ENCODE measurements around the gene WNT9A.

The WNT9A gene

GRCh38 chr1:227894831-227895451 is 52.8 kb downstream of the WNT9A start:
- no peak for DNase-seq

GRCh38 chr1:227893949-227894721 is 53.6 kb downstream of the WNT9A start:
- DNase-seq = no peak

GRCh38 chr1:227893300-227893948 is 54.3 kb downstream of the WNT9A start:
- DNase-seq = no peak

DNA sequence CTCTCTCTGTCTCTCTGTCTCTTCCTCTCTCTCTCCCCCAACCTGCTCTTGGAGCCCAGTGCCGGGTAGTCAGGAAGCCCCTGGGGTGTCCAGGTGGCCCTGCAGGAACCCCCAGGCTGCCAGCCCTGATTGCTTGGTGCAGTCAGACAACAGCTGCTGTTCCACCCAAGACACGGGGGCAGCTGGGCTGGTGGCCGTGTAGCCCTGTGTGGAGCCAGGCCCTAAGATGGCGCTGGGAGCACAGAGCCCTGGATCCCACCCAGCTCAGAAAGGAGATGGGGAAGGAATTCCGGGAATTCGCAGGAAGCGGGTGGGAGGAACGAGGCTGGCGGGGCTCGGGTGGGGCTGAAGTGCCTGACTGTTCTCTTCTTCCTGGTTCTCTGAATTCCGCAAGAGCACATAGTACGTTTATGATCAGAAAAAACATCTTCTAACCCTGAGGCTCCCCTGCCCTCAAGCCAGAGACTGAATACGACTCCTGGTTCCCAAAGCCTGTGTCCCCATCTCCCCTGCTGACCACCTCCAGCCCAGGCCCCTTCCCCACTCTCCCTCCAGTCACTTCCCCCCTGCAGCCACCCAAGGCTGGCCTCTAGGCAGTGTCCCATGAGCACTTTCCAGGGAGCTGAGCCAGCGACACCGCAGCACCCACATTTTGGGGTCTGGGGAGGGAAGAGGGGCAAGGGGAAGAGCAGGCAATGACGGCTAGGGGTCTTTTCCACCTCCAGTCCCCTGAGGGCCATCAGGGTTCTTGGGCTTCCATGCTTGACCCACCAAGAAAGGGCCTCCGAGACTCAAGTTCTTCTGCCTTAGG is 55.0 kb downstream of the WNT9A start:
- DNase-seq = no peak

- no peak for DNase-seq
These were observed 55.7 kb downstream of the WNT9A start for GRCh38 chr1:227891955-227892488.

- DNase-seq = no peak
These were observed 56.3 kb downstream of the WNT9A start for GRCh38 chr1:227891223-227891954.

GRCh38 chr1:227890451-227891222 is 57.1 kb downstream of the WNT9A start:
- no peak for DNase-seq

GRCh38 chr1:227889863-227890405 is 57.8 kb downstream of the WNT9A start:
- DNase-seq = no peak

- peak; percentile 77 for DNase-seq
These were observed 58.5 kb downstream of the WNT9A start for GRCh38 chr1:227889047-227889862.

GRCh38 chr1:227888404-227889046 is 59.2 kb downstream of the WNT9A start:
- DNase-seq = no peak

DNA sequence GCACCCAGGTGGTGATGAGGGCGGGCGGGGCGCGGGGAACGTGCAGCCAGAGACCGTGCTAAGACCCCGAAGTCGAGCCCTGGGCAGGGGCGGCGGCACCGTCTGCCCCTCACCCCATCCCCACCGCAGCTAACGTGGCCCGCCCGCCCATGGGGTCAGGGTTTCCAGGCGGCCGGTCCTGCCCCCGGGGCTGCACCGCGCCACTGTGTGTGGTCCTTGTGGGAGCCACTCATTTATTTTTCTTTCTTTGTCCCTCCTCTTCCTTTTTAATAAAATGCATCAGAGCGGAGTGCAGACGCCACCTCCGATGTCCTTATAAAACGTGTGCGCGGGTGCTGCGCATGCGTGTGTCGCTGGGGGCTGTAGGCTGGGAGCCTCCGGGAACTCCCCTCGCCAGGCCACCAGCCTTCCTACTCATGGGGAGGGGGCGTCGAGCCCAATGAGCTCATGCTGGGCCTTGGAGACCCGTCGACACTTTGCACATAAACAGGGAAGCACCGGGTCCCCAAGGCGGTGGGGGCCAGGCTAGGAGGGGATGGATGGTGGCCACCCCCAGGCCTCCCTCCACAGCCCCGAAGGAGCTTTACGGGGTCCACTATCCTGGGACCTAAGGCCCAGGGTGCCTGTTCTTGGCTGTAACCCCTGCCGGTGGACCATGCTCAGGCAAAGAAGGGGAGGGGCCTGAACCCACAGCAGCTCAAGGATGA is 59.9 kb downstream of the WNT9A start:
- peak; percentile 14 for DNase-seq

- no peak for DNase-seq
These were observed 60.6 kb downstream of the WNT9A start for GRCh38 chr1:227886993-227887696.

GRCh38 chr1:227886503-227886961 is 61.2 kb downstream of the WNT9A start:
- no peak for DNase-seq

GRCh38 chr1:227885648-227886502 is 61.9 kb downstream of the WNT9A start:
- DNase-seq = peak; percentile 29

GRCh38 chr1:227885135-227885647 is 62.5 kb downstream of the WNT9A start:
- DNase-seq = no peak

- DNase-seq = no peak
These were observed 63.2 kb downstream of the WNT9A start for GRCh38 chr1:227884370-227885134.

Data from hematopoietic multipotent progenitor cell treated with erythropoietin and hydrocortisone succinate and interleukin-3 and kit ligand, for 8 days (in vitro differentiated cells).